Effector memory CD8-positive, alpha-beta T cell (primary cell): ENCODE measurements around the gene SLBP.

Source experiments
- ATAC-seq: fragments of 150-1000 bp; cut with Tn5 transposase; replicated peaks from 2 replicates; pipeline ENCODE4 v1.10.0; 2021; ENCODE audit warnings: mild to moderate bottlenecking, moderate library complexity
- DNase-seq, 3 experiments: peaks; one replicate each; pipeline ENCODE4 v3.0.0; 2021
- H3K27ac Mint-ChIP-seq, 2 donors: one replicate each; pipeline ENCODE4 v1.8.0; 2022; ENCODE audit warnings: mild to moderate bottlenecking in 2 of 2, mixed read lengths in 2 of 2, moderate library complexity in 2 of 2
- H3K27me3 Mint-ChIP-seq, 2 donors: one replicate each; pipeline ENCODE4 v1.8.0; 2022; ENCODE audit warnings: mixed read lengths in 2 of 2
- H3K36me3 Mint-ChIP-seq: one replicate; pipeline ENCODE4 v1.8.0; 2022; ENCODE audit warnings: mild to moderate bottlenecking, moderate library complexity, mixed read lengths; ENCODE audit not compliant: insufficient read depth
- H3K4me1 Mint-ChIP-seq, 2 donors: one replicate each; pipeline ENCODE4 v1.8.0; 2022; ENCODE audit warnings: low read depth in 2 of 2, mixed read lengths in 2 of 2
- H3K4me3 Mint-ChIP-seq, 2 donors: one replicate each; pipeline ENCODE4 v1.8.0; 2022; ENCODE audit warnings: mild to moderate bottlenecking in 2 of 2, mixed read lengths in 2 of 2, moderate library complexity in 2 of 2
- H3K9me3 Mint-ChIP-seq, 2 donors: one replicate each; pipeline ENCODE4 v1.8.0; 2022; ENCODE audit warnings: mixed read lengths in 2 of 2

SLBP gene

GRCh38 chr4:1661695-1662094, 50.4 kb downstream of the SLBP start:
- no peak overlapping the region for H3K27ac Mint-ChIP-seq
- H3K36me3 Mint-ChIP-seq = peaks cover 3% of the 10 kb centered on the region
- no peak overlapping the region for H3K4me3 Mint-ChIP-seq
- no peak for ATAC-seq
- no peaks in the 10 kb centered on the region for H3K27me3 Mint-ChIP-seq
- H3K9me3 Mint-ChIP-seq = no peaks in the 10 kb centered on the region
- no peak for DNase-seq
- no peaks in the 10 kb centered on the region for H3K4me1 Mint-ChIP-seq

DNA sequence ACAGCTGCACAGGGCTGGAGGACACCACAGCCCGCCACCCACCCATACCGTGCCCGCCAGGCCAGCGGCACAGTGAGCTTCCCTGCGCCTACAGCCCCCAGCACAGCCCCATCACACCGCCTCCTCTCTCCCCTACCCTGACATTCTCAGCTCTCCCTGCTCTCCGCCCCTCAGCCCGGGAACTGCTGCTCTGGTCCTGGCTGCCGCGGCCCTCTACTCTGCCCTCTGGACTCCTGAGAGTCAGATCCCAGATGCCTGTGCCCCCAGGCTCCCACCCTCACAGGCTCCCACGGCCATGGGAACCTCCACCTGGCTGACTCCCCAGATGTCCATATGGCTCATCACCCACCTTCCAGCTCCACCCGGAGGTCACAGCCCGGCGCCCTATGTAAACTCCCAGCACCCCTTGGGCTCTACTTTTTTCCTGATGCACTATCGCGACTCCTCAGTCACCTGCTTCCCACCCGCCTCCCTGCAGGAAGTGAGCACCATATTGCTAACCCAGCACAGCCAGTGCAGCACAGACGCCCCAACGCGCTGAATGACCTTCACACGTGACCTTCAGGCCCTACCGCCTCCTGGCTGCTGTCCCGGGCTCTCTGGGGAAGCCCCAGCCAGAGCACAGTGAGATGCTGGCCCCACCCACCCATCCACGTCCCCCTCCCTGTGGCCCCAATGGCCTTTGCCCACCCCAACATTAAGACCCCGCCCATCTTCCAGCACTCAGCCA, 51.0 kb downstream of the SLBP start:
- H3K27me3 Mint-ChIP-seq = no peaks in the 10 kb centered on the region
- no peak for DNase-seq
- H3K27ac Mint-ChIP-seq = no peak overlapping the region
- no peak overlapping the region for H3K4me3 Mint-ChIP-seq
- H3K36me3 Mint-ChIP-seq = no peaks in the 10 kb centered on the region
- no peaks in the 10 kb centered on the region for H3K4me1 Mint-ChIP-seq
- H3K9me3 Mint-ChIP-seq = no peaks in the 10 kb centered on the region
- ATAC-seq = no peak

- no peak for DNase-seq
- H3K27me3 Mint-ChIP-seq = no peaks in the 10 kb centered on the region
- no peaks in the 10 kb centered on the region for H3K9me3 Mint-ChIP-seq
- H3K4me3 Mint-ChIP-seq = no peak overlapping the region
- no peak for ATAC-seq
- H3K36me3 Mint-ChIP-seq = no peaks in the 10 kb centered on the region
- no peak overlapping the region for H3K27ac Mint-ChIP-seq
- H3K4me1 Mint-ChIP-seq = no peaks in the 10 kb centered on the region
Measured at GRCh38 chr4:1659104-1660043, 52.7 kb downstream of the SLBP start.

DNA sequence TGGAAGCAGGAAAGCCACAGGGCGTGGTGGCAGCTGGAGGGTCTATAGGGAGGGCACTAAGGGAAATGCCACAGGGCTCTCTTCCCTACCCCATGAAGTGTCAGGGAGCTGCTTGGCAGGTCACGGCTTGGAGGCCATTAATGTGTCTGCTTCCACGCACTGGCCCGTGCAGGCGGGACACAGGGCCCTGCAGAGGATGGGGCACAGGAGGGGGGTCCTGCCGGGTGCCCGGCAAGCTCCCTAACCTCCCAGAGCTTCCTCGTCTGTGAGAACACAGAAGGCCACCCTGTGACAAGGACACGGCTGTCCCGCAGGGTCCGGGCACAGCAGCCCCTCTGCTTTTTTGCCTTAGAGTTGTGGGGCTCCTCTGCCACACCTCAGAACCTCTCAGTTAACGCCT, 53.5 kb downstream of the SLBP start:
- Mint-ChIP-seq H3K4me3 (no peak overlapping the region), H3K27me3 (no peaks in the 10 kb centered on the region), H3K4me1 (no peaks in the 10 kb centered on the region), H3K36me3 (no peaks in the 10 kb centered on the region), H3K9me3 (no peaks in the 10 kb centered on the region), H3K27ac (no peak overlapping the region)
- DNase-seq (no peak), ATAC-seq (no peak)

DNA sequence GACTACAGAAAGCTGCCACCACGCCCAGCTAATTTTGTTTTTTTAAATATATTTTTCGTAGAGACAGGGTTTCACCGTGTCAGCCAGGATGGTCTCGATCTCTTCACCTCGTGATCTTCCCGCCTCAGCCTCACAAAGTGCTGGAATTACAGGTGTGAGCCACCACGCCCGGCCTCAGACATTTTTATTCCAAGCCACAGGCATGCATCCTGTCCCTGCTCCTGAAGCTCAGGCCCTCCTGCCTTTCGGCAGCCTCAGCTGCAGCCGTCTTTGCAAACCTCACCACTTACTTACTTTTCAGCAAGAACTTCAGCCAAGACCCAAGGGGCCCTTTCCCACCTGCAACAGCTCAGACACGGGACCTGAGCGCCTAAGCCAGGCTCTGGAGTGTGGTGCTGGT, 54.0 kb downstream of the SLBP start:
- no peak for DNase-seq
- H3K4me3 Mint-ChIP-seq = no peak overlapping the region
- H3K4me1 Mint-ChIP-seq = no peaks in the 10 kb centered on the region
- no peaks in the 10 kb centered on the region for H3K27me3 Mint-ChIP-seq
- no peaks in the 10 kb centered on the region for H3K36me3 Mint-ChIP-seq
- H3K27ac Mint-ChIP-seq = no peak overlapping the region
- no peaks in the 10 kb centered on the region for H3K9me3 Mint-ChIP-seq
- no peak for ATAC-seq

DNA sequence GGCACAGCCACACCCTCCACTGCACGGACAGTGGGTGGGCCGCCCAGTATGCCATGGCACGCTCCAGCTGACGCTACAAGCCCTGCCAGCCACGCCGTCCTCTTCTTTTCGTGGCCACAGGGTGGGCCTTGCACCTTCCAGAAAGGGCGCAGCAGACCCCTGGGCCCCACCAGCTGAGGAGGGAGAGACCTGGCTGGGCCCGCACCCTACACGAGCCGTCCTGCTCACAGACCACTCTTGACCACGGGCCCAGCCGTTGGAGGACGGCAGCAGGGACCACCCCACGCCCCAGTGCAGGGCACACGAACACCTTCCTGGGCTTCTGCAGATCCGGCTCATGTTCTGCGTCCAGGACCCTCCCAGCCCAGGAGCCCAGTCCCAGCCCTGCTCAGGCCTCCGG, 55.1 kb downstream of the SLBP start:
- no peak for ATAC-seq
- H3K4me1 Mint-ChIP-seq = no peaks in the 10 kb centered on the region
- no peak for DNase-seq
- no peak overlapping the region for H3K27ac Mint-ChIP-seq
- no peaks in the 10 kb centered on the region for H3K9me3 Mint-ChIP-seq
- H3K36me3 Mint-ChIP-seq = no peaks in the 10 kb centered on the region
- H3K4me3 Mint-ChIP-seq = no peak overlapping the region
- no peaks in the 10 kb centered on the region for H3K27me3 Mint-ChIP-seq

DNA sequence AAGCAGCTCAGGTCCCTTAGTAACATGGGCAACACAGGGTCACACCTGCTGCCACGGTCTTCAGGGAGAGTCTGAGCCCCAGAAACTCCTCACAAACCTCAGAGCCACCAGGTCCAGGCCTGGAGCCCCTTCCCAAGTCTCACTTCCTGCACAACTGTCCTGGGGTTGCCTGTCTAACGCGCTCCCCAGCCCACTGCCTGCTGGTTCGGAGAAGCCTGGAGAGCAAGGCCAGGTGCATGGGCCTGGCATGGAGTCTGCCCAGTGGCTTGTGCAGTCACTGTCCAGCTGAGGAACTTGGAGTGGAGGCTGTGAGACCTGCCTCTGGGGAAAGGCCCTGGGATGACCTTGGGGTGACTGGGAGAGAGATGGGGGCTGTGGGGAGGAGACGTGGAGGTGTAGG, 56.0 kb downstream of the SLBP start:
- Mint-ChIP-seq H3K9me3 (no peaks in the 10 kb centered on the region), H3K4me1 (no peaks in the 10 kb centered on the region), H3K36me3 (no peaks in the 10 kb centered on the region), H3K4me3 (no peak overlapping the region), H3K27ac (peak overlapping the region in 1 of 2 donors; percentile 44), H3K27me3 (no peaks in the 10 kb centered on the region)
- ATAC-seq = no peak
- no peak for DNase-seq

GRCh38 chr4:1655676-1656075, 56.4 kb downstream of the SLBP start:
- Mint-ChIP-seq H3K27me3 (no peaks in the 10 kb centered on the region), H3K27ac (peak overlapping the region in 1 of 2 donors; percentile 44), H3K36me3 (no peaks in the 10 kb centered on the region), H3K4me3 (no peak overlapping the region), H3K4me1 (no peaks in the 10 kb centered on the region), H3K9me3 (no peaks in the 10 kb centered on the region)
- DNase-seq (no peak), ATAC-seq (no peak)

GRCh38 chr4:1655081-1655480, 57.0 kb downstream of the SLBP start:
- no peaks in the 10 kb centered on the region for H3K9me3 Mint-ChIP-seq
- no peaks in the 10 kb centered on the region for H3K36me3 Mint-ChIP-seq
- no peak overlapping the region for H3K27ac Mint-ChIP-seq
- H3K4me3 Mint-ChIP-seq = no peak overlapping the region
- no peaks in the 10 kb centered on the region for H3K4me1 Mint-ChIP-seq
- ATAC-seq (no peak), DNase-seq (no peak)
- H3K27me3 Mint-ChIP-seq = no peaks in the 10 kb centered on the region

- Mint-ChIP-seq H3K9me3 (no peaks in the 10 kb centered on the region), H3K4me3 (no peak overlapping the region), H3K27ac (peak overlapping the region in 1 of 2 donors; percentile 59), H3K27me3 (no peaks in the 10 kb centered on the region), H3K36me3 (no peaks in the 10 kb centered on the region), H3K4me1 (no peaks in the 10 kb centered on the region)
- DNase-seq = no peak
- ATAC-seq = no peak
Measured at GRCh38 chr4:1654216-1654955, 57.7 kb downstream of the SLBP start.

DNA sequence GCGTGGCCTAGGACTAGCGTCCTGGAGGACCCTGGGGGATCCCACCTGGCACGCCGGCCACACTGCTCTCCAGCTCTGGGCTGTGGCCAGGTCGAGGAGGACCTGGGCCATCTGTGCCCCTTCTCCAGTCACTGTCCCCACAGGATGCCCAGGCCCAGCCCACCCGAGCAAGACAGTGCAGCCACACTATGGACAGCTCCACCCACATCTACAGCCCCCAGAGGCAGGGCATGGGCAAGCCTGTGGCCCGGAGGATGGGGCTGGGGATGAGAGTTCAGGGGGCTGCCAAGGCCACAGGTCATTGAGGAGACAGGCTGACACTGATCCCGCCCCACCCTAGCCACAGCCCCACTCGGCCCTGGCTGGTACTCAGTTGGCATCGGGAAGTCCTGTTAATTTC, 58.3 kb downstream of the SLBP start:
- Mint-ChIP-seq H3K4me1 (no peaks in the 10 kb centered on the region), H3K36me3 (no peaks in the 10 kb centered on the region), H3K9me3 (no peaks in the 10 kb centered on the region), H3K27me3 (no peaks in the 10 kb centered on the region), H3K27ac (peak overlapping the region in 1 of 2 donors; percentile 59), H3K4me3 (no peak overlapping the region)
- no peak for ATAC-seq
- no peak for DNase-seq

DNA sequence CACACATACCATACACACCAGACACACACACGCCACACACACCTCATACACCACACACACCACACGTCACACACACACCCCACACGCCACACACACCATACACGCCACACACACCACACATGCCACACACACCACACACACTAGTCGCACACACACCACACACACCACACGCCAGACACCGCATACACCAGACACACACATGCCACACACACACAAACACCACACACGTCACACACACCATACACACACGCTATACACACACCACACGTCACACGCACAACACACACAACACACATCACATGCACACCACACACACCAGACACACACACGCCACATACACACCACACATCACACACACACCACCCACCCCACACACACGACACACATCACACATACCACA, 60.0 kb downstream of the SLBP start:
- Mint-ChIP-seq H3K27me3 (no peaks in the 10 kb centered on the region), H3K27ac (no peak overlapping the region), H3K4me3 (no peak overlapping the region), H3K36me3 (no peaks in the 10 kb centered on the region), H3K4me1 (peaks cover 0 to 4% of the 10 kb centered on the region in 2 donors), H3K9me3 (no peaks in the 10 kb centered on the region)
- no peak for DNase-seq
- ATAC-seq = no peak

DNA sequence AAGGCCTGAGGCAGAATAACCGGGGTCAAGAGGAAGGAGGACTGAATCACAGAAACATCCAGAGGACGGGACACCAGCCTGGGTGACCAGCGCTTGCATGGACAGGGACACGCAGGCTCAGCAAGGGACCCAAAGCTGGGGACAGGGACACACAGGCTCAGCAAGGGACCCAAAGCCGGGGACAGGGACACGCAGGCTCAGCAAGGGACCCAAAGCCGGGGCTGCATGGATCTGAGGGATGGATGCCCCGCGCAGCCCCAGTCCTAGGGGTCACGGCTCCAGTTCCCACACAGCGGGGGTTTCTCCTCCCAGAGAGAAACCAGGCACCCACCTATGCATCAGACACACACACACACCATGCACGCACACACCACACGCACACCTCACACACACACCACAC, 60.5 kb downstream of the SLBP start:
- H3K4me1 Mint-ChIP-seq = peaks cover 0 to 4% of the 10 kb centered on the region in 2 donors
- no peaks in the 10 kb centered on the region for H3K27me3 Mint-ChIP-seq
- H3K4me3 Mint-ChIP-seq = no peak overlapping the region
- DNase-seq (no peak), ATAC-seq (no peak)
- H3K9me3 Mint-ChIP-seq = no peaks in the 10 kb centered on the region
- H3K36me3 Mint-ChIP-seq = no peaks in the 10 kb centered on the region
- H3K27ac Mint-ChIP-seq = no peak overlapping the region
